SK-N-SH (cell line): Measurements from ENCODE around the gene TMEM120B. TPM values are rescaled to one million over a fixed set of nuclear protein-coding genes. Genes with fewer than 3 reads are reported as not detected.

Experiments used
- CTCF ChIA-PET: fragments of 300-600, 350-600 bp; formaldehyde crosslinking; extraction: SDS; loops from one replicate; lab custom pipeline; 2021; lab: Yijun Ruan, JAX
- POLR2A ChIA-PET: fragments of 350-600 bp; sonication (Branson Sonifier 250); formaldehyde crosslinking; extraction: SDS; loops from one replicate; lab custom pipeline; 2020; ENCODE audit warnings: antibody characterized with exemption, inconsistent platforms; lab: Yijun Ruan, JAX
- DNase-seq: peaks from one replicate; pipeline ENCODE4 v3.0.0; 2012
- H2AFZ ChIP-seq: fragments of 200-600 bp; sonication (generic); 2 replicates; pipeline ENCODE4 v1.8.1; 2016; ENCODE audit warnings: antibody characterized with exemption, mild to moderate bottlenecking, low read depth
- H3F3A ChIP-seq: fragments of 200-600 bp; sonication (generic); replicated peaks from 2 replicates; pipeline ENCODE3; 2016; ENCODE audit warnings: antibody characterized with exemption, mild to moderate bottlenecking; ENCODE audit not compliant: insufficient read depth
- H3K27ac ChIP-seq, 2 experiments: fragments of 200-500 bp in 1 of 2; fragments of 200-600 bp in 1 of 2; sonication (Bioruptor generic) in 1 of 2; sonication (generic), shearing (Covaris generic) in 1 of 2; 2 replicates each; pipeline versions ENCODE4 v1.5.1 to v1.6.1; 2014 to 2016; ENCODE audit warnings: low read depth in 2 of 2, inconsistent platforms in 1 of 2, low read length in 1 of 2, mild to moderate bottlenecking in 1 of 2, mixed read lengths in 1 of 2
- H3K27me3 ChIP-seq: fragments of 200-600 bp; sonication (generic), shearing (Covaris generic); 2 replicates; pipeline ENCODE4 v1.6.1; 2016; ENCODE audit warnings: mixed run types; ENCODE audit not compliant: insufficient read depth
- H3K36me3 ChIP-seq, 2 experiments: fragments of 200-500 bp in 1 of 2; fragments of 200-600 bp in 1 of 2; sonication (Bioruptor generic) in 1 of 2; sonication (generic) in 1 of 2; replicated peaks in 1 of 2; 2 replicates each; pipeline versions ENCODE3 to v1.5.1; 2014 to 2016; ENCODE audit warnings: low read length in 1 of 2, mild to moderate bottlenecking in 1 of 2; ENCODE audit not compliant: insufficient read depth in 2 of 2, control insufficient read depth in 1 of 2
- H3K4me1 ChIP-seq, 2 experiments: fragments of 200-500 bp in 1 of 2; fragments of 200-600 bp in 1 of 2; sonication (Bioruptor generic) in 1 of 2; sonication (generic), shearing (Covaris generic) in 1 of 2; 2 replicates each; pipeline versions ENCODE4 v1.5.1 to v1.6.1; 2014 to 2016; ENCODE audit warnings: low read depth in 1 of 2, low read length in 1 of 2, mixed run types in 1 of 2; ENCODE audit not compliant: insufficient read depth in 2 of 2, control insufficient read depth in 1 of 2
- H3K4me2 ChIP-seq: fragments of 200-600 bp; sonication (generic), shearing (Covaris generic); 2 replicates; pipeline ENCODE4 v1.6.1; 2017; ENCODE audit warnings: mixed run types
- H3K4me3 ChIP-seq, 2 experiments: fragments of 200-500 bp in 1 of 2; fragments of 200-600 bp in 1 of 2; sonication (Bioruptor generic) in 1 of 2; sonication (generic), shearing (Covaris generic) in 1 of 2; 2 replicates each; pipeline versions ENCODE4 v1.5.1 to v1.8.1; 2014 to 2016; ENCODE audit warnings: low read depth in 2 of 2, inconsistent platforms in 1 of 2, low read length in 1 of 2, mild to moderate bottlenecking in 1 of 2, mixed read lengths in 1 of 2, moderate library complexity in 1 of 2
- H3K79me2 ChIP-seq: fragments of 200-600 bp; sonication (generic); 2 replicates; pipeline ENCODE4 v1.8.1; 2017; ENCODE audit warnings: mild to moderate bottlenecking; ENCODE audit not compliant: insufficient read depth
- H3K9ac ChIP-seq: fragments of 200-600 bp; sonication (generic); 2 replicates; pipeline ENCODE4 v1.6.1; 2017; ENCODE audit warnings: mixed run types
- H3K9me2 ChIP-seq: fragments of 200-600 bp; sonication (generic); 2 replicates; pipeline ENCODE4 v1.6.1; 2017; ENCODE audit warnings: mixed run types
- H3K9me3 ChIP-seq: fragments of 200-600 bp; sonication (generic); 2 replicates; pipeline ENCODE4 v1.6.1; 2017; ENCODE audit warnings: mixed run types, mild to moderate bottlenecking, moderate library complexity
- H4K20me1 ChIP-seq: fragments of 200-600 bp; sonication (generic); 2 replicates; pipeline ENCODE4 v1.6.1; 2017; ENCODE audit warnings: mild to moderate bottlenecking, mixed run types; ENCODE audit not compliant: insufficient read depth
- ELF1 ChIP-seq: IDR thresholded peaks from 2 replicates; pipeline ENCODE4 v1.4.0; 2012
- EP300 ChIP-seq, 2 experiments: IDR thresholded peaks; 2 replicates each; pipeline versions ENCODE4 v1.4.0 to v1.6.1; 2012; ENCODE audit warnings: borderline replicate concordance in 1 of 2, low read depth in 1 of 2, low read length in 1 of 2
- EZH2phosphoT487 ChIP-seq: fragments of 200-600 bp; sonication (generic); IDR thresholded peaks from 2 replicates; pipeline ENCODE4 v1.6.1; 2017; ENCODE audit warnings: low read depth, mixed run types, mild to moderate bottlenecking, antibody characterized with exemption, moderate library complexity, borderline replicate concordance
- GABPA ChIP-seq: IDR thresholded peaks from 2 replicates; pipeline ENCODE4 v1.4.0; 2012; ENCODE audit warnings: low read depth, mild to moderate bottlenecking
- SMC3 ChIP-seq: IDR thresholded peaks from 2 replicates; pipeline ENCODE4 v1.6.1; 2012; ENCODE audit warnings: low read depth, low read length, improper control_type of control experiment
- YY1 ChIP-seq: IDR thresholded peaks from 2 replicates; pipeline ENCODE4 v1.4.0; 2012; ENCODE audit warnings: low read depth, mild to moderate bottlenecking
- WGBS: methylation state at CpG from one replicate; pipeline ENCODE4 v1.1.6; 2017; ENCODE audit warnings: low lambda C conversion rate; 5-methylcytosine and 5-hydroxymethylcytosine counted together
- polyA plus RNA-seq, 3 experiments: library from polyadenylated mRNA; depleted of rRNA; stranded (reverse); fragments of >200 nt; gene quantifications; 2 replicates each; pipeline ENCODE4 v1.2.3, GENCODE V29; 2012
- TF ChIP-seq, protein P1 (sequence below): IDR thresholded peaks from 2 replicates; pipeline ENCODE4; 2012
- TF ChIP-seq, protein P2 (sequence below): fragments of 150-350 bp; IDR thresholded peaks from 2 replicates; pipeline ENCODE4 v1.6.1; 2017; ENCODE audit warnings: antibody characterized with exemption, low read length, low read depth, borderline replicate concordance

TMEM120B gene
- polyA plus RNA-seq, 1 of the 3 experiments (the other 2 are of a cell fraction) = 15.4 TPM

DNA sequence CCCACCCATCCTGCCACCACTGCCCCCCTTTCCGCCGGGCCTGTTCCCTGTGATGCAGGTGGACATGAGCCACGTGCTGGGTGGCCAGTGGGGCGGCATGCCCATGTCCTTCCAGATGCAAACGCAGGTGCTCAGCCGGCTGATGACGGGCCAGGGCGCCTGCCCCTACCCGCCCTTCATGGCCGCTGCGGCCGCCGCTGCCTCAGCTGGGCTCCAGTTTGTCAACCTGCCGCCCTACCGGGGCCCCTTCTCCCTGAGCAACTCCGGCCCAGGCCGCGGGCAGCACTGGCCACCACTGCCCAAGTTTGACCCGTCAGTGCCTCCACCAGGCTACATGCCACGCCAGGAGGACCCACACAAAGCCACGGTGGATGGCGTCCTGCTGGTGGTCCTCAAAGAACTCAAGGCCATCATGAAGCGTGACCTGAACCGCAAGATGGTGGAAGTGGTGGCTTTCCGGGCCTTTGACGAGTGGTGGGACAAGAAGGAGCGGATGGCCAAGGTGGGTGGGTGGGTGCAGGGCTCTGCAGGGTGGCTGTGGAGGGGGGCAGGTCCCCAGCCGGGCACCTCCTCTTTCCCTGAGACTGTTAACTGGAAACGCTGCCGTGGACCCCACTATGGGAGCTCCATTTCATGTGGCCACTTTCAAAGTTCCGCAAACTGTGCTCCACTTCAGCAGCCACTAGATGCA lies 102.0 kb downstream of the TMEM120B start (continued):
- TF ChIP-seq EP300 (IDR thresholded peaks at IDR 0.05; ENCODE audit: borderline replicate concordance in 1 of 2, low read depth in 1 of 2, low read length in 1 of 2) (no peak), ELF1 (no peak), EZH2phosphoT487 (no peak), GABPA (no peak), SMC3 (no peak)

- no peak overlapping the region for H2AFZ ChIP-seq
- no peaks in the 10 kb centered on the region for H3K9me3 ChIP-seq
- 90% methylated on average over 8 of the region's 8 CpGs for WGBS
- H3K9ac ChIP-seq = no peak overlapping the region
- H3K4me1 ChIP-seq = peaks cover 17 to 18% of the 10 kb centered on the region in 2 experiments; a peak in 2 of 4 replicates
- H4K20me1 ChIP-seq = peaks cover 40% of the 10 kb centered on the region
- no peaks in the 10 kb centered on the region for H3K27me3 ChIP-seq
- no peaks in the 10 kb centered on the region for H3K9me2 ChIP-seq
- no peak overlapping the region for H3K27ac ChIP-seq
- TF ChIP-seq, protein P1, sequence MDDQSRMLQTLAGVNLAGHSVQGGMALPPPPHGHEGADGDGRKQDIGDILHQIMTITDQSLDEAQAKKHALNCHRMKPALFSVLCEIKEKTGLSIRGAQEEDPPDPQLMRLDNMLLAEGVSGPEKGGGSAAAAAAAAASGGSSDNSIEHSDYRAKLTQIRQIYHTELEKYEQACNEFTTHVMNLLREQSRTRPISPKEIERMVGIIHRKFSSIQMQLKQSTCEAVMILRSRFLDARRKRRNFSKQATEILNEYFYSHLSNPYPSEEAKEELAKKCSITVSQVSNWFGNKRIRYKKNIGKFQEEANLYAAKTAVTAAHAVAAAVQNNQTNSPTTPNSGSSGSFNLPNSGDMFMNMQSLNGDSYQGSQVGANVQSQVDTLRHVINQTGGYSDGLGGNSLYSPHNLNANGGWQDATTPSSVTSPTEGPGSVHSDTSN = no peak
- peaks cover 47 to 53% of the 10 kb centered on the region in 2 experiments for H3K36me3 ChIP-seq
- DNase-seq = no peak
- ChIA-PET CTCF (interaction anchor here (1.4 to 18.3 kb wide), 2 partner anchors 9 to 21 kb away, joined by 5 to 675 read pairs; partner anchors contain the start of gene RHOF), POLR2A (no interaction called here)
- H3K79me2 ChIP-seq = peaks cover 58% of the 10 kb centered on the region
- H3K4me2 ChIP-seq = no peak overlapping the region
- H3K4me3 ChIP-seq = no peak overlapping the region
- peaks cover 15% of the 10 kb centered on the region for H3F3A ChIP-seq
Observed at GRCh38 chr12:121815263-121815662, 102.7 kb downstream of the TMEM120B start.

DNA sequence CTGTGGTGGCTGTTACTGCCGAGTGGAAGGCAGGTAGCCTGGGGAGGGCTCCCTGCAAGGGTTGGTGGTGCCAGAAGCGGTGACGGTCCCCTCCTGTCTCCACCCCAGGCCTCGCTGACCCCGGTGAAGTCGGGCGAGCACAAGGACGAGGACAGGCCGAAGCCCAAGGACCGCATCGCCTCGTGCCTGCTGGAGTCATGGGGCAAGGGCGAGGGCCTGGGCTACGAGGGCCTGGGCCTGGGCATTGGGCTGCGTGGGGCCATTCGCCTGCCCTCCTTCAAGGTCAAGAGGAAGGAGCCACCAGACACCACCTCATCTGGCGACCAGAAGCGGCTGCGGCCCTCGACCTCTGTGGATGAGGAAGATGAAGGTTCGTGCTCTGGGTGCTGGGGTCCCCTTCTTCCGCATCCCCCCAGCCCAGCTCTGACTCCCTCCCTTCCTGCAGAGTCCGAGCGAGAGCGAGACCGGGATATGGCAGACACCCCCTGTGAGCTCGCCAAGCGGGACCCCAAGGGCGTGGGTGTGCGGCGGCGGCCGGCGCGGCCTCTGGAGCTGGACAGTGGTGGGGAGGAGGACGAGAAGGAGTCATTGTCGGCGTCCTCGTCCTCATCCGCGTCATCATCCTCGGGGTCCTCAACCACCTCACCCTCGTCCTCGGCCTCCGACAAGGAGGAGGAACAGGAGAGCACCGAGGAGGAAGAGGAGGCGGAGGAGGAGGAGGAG lies 104.5 kb downstream of the TMEM120B start:
- Histone ChIP-seq H3F3A (peaks cover 2% of the 10 kb centered on the region), H3K27ac (no peak overlapping the region), H3K9me2 (no peaks in the 10 kb centered on the region), H3K4me1 (peaks cover 5 to 8% of the 10 kb centered on the region in 2 experiments; a peak in 2 of 4 replicates), H4K20me1 (peaks cover 21% of the 10 kb centered on the region), H3K79me2 (peaks cover 40% of the 10 kb centered on the region), H3K9me3 (no peaks in the 10 kb centered on the region), H3K9ac (no peak overlapping the region), H3K4me3 (no peak overlapping the region), H2AFZ (no peak overlapping the region), H3K4me2 (no peak overlapping the region), H3K27me3 (no peaks in the 10 kb centered on the region), H3K36me3 (peaks cover 48 to 50% of the 10 kb centered on the region in 2 experiments)
- ChIA-PET POLR2A (no interaction called here), CTCF (interaction anchor here (18.3 kb wide), 1 partner anchor 23 kb away, joined by 675 read pairs; the partner anchor contains the start of gene RHOF)
- DNase-seq = no peak
- no peak for TF ChIP-seq YY1
- TF ChIP-seq, protein P2, sequence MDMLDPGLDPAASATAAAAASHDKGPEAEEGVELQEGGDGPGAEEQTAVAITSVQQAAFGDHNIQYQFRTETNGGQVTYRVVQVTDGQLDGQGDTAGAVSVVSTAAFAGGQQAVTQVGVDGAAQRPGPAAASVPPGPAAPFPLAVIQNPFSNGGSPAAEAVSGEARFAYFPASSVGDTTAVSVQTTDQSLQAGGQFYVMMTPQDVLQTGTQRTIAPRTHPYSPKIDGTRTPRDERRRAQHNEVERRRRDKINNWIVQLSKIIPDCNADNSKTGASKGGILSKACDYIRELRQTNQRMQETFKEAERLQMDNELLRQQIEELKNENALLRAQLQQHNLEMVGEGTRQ = no peak
- WGBS = 94% methylated on average over 40 of the region's 47 CpGs
